ENCODE data around the gene UNC80.

GRCh38 chr2:209929369-209929768 is 157.7 kb downstream of the UNC80 start:
- TF ChIP-seq POLR2AphosphoS5 (IDR thresholded peaks at IDR 0.05), result no peak
- no peak for TF ChIP-seq CTCF (IDR thresholded peaks at IDR 0.05; ENCODE audit: poor library complexity, severe bottlenecking)
- TF ChIP-seq EZH2 (IDR thresholded peaks at IDR 0.05; ENCODE audit: borderline replicate concordance, insufficient read depth, low read length, poor library complexity, severe bottlenecking), result no peak
- TF ChIP-seq TAF1 (IDR thresholded peaks at IDR 0.05; ENCODE audit: low read depth), result no peak
- no peak for TF ChIP-seq EP300 (conservative IDR thresholded peaks at IDR 0.05; ENCODE audit: poor library complexity, severe bottlenecking)
- no peak for TF ChIP-seq RAD21 (conservative IDR thresholded peaks at IDR 0.05)
